ENCODE measurements around the gene CALD1. TPM values are rescaled to one million over a fixed set of nuclear protein-coding genes. Genes with fewer than 3 reads are reported as not detected.
A peak's percentile ranks its signal among the peaks of the same experiment; 100 is the strongest.

Gene CALD1
- total and polyA plus RNA-seq, 7 donors: 34.7 to 2,150 (median 1,069) TPM

GRCh38 chr7:134847851-134848588, 68.6 kb downstream of the CALD1 start:
- Histone ChIP-seq H3K27me3 (no peaks in the 10 kb centered on the region), H3K4me1 (peaks cover 0 to 100% (median 95%) of the 10 kb centered on the region in 4 donors), H3K9me3 (no peaks in the 10 kb centered on the region), H3K36me3 (peaks cover 9 to 39% (median 20%) of the 10 kb centered on the region in 4 donors), H3K4me3 (no peak overlapping the region), H3K27ac (peak overlapping the region; percentile 66 to 94 (median 78))
- intact Hi-C loops (cut with DNase I): no loop called here
- no peak for TF ChIP-seq EP300 (IDR thresholded peaks at IDR 0.05)
- TF ChIP-seq POLR2AphosphoS5 (IDR thresholded peaks at IDR 0.05): peak in 1 of 4 donors; percentile 12
- TF ChIP-seq, protein P1, sequence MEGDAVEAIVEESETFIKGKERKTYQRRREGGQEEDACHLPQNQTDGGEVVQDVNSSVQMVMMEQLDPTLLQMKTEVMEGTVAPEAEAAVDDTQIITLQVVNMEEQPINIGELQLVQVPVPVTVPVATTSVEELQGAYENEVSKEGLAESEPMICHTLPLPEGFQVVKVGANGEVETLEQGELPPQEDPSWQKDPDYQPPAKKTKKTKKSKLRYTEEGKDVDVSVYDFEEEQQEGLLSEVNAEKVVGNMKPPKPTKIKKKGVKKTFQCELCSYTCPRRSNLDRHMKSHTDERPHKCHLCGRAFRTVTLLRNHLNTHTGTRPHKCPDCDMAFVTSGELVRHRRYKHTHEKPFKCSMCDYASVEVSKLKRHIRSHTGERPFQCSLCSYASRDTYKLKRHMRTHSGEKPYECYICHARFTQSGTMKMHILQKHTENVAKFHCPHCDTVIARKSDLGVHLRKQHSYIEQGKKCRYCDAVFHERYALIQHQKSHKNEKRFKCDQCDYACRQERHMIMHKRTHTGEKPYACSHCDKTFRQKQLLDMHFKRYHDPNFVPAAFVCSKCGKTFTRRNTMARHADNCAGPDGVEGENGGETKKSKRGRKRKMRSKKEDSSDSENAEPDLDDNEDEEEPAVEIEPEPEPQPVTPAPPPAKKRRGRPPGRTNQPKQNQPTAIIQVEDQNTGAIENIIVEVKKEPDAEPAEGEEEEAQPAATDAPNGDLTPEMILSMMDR (IDR thresholded peaks at IDR 0.05): no peak
- DNase-seq: no peak
- WGBS, 2 donors: 83 to 86% methylated on average over 7 of the region's 7 CpGs

DNA sequence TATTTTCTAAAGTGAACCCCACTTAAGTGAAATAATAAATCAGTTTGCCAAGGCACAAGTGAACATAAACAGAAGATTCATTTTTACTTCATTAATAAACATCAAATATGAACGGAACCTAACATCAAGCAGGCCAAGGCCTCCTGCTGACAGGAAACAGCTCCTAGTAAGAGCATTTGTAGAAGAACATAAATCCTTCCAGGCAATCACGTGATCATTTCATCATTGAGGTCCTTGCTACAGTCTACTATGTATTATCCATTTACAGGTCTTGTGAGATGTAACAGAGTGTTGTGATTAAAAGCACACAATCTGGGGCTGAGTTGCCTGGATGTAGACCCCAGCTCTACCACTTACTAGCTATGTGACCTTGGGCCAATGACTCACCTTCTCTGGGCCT, 70.6 kb downstream of the CALD1 start:
- DNase-seq: no peak
- Histone ChIP-seq H3K27me3 (no peaks in the 10 kb centered on the region), H3K4me1 (peaks cover 0 to 97% (median 88%) of the 10 kb centered on the region in 4 donors), H3K9me3 (no peaks in the 10 kb centered on the region), H3K27ac (peak overlapping the region; percentile 66 to 94 (median 79)), H3K4me3 (no peak overlapping the region), H3K36me3 (peaks cover 0 to 24% (median 8%) of the 10 kb centered on the region in 4 donors)
- intact Hi-C loops (cut with DNase I): loop anchor here (5.0 kb wide), 2 partner anchors 37 to 67 kb away; no protein-coding TSS in a partner anchor
- TF ChIP-seq, protein P1 (IDR thresholded peaks at IDR 0.05): no peak
- TF ChIP-seq EP300 (IDR thresholded peaks at IDR 0.05) (peak in 3 of 4 donors; percentile 44 to 80 (median 71)), POLR2AphosphoS5 (IDR thresholded peaks at IDR 0.05) (peak; percentile 39 to 89 (median 83)), POLR2A (IDR thresholded peaks at IDR 0.05) (no peak)
- 43 to 71% methylated on average over 2 of the region's 2 CpGs for WGBS, 2 donors

GRCh38 chr7:134851141-134851540, 71.7 kb downstream of the CALD1 start:
- intact Hi-C loops (cut with DNase I): loop anchor here (5.0 kb wide), 2 partner anchors 36 to 66 kb away; no protein-coding TSS in a partner anchor
- WGBS, 2 donors: 30 to 66% methylated on average over 3 of the region's 3 CpGs
- no peak for DNase-seq
- H3K36me3 ChIP-seq: peaks cover 0 to 14% (median 1%) of the 10 kb centered on the region in 4 donors
- H3K4me3 ChIP-seq: no peak overlapping the region
- H3K27ac ChIP-seq: peak overlapping the region; percentile 66 to 94 (median 79)
- H3K9me3 ChIP-seq: no peaks in the 10 kb centered on the region
- H3K27me3 ChIP-seq: no peaks in the 10 kb centered on the region
- TF ChIP-seq, protein P1 (IDR thresholded peaks at IDR 0.05): no peak
- H3K4me1 ChIP-seq: peaks cover 0 to 97% (median 88%) of the 10 kb centered on the region in 4 donors

DNA sequence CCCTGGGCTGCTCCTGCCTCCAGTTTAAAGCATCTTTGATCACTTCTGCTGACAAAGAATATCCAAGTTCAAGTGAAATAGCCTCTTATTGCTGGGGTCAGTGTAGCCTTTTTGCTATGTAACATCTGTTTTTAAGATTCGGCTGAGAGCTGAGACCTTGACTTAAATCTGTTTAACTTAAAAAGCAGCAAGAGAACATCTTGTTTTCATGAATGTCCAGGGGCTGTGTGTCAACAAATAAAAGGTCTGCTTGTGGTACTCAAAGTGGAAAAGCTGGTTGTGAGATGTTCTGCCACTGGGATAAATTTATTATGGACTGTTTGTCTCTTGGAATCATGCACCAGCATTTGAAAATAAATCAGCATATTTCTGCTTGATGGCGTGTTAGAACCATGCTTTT, 73.2 kb downstream of the CALD1 start:
- no peaks in the 10 kb centered on the region for H3K9me3 ChIP-seq
- no peaks in the 10 kb centered on the region for H3K27me3 ChIP-seq
- peaks cover 0 to 96% (median 87%) of the 10 kb centered on the region in 4 donors for H3K4me1 ChIP-seq
- peak in 1 of 4 donors; percentile 28 for TF ChIP-seq POLR2AphosphoS5 (IDR thresholded peaks at IDR 0.05)
- TF ChIP-seq, protein P1 (IDR thresholded peaks at IDR 0.05): no peak
- H3K4me3 ChIP-seq: no peak overlapping the region
- WGBS, 2 donors: 66 to 67% methylated on average over 2 of the region's 2 CpGs
- DNase-seq: no peak
- intact Hi-C loops (cut with DNase I): loop anchor here (5.0 kb wide), 2 partner anchors 35 to 65 kb away; no protein-coding TSS in a partner anchor
- peak overlapping the region; percentile 66 to 94 (median 79) for H3K27ac ChIP-seq
- H3K36me3 ChIP-seq: peaks cover 0 to 7% (median 0%) of the 10 kb centered on the region in 4 donors
